Fibroblast of mammary gland (primary cell): Measurements from ENCODE around the gene KRAS.
"Not testable (repeated sequence)": the region's sequence is repeated elsewhere in the genome, so short reads cannot be mapped to it uniquely, and the experiment has no call there.

Experiments used
- DNase-seq: peaks from one replicate; pipeline ENCODE4 v3.0.0-alpha.2; 2010; ENCODE audit warnings: low read depth
- H3K4me3 ChIP-seq: 2 replicates; pipeline ENCODE4 v1.5.1; 2011; ENCODE audit warnings: low read depth, mild to moderate bottlenecking, low read length, moderate library complexity; ENCODE audit not compliant: control insufficient read depth
- TF ChIP-seq, protein P1 (sequence below): conservative IDR thresholded peaks from 2 replicates; pipeline ENCODE4 v1.5.1; 2011; ENCODE audit warnings: low read depth, low read length, inconsistent platforms; ENCODE audit not compliant: control insufficient read depth, insufficient read depth

Gene KRAS

GRCh38 chr12:25250744-25251730, at the start of gene KRAS:
KRAS (minus strand) TSS chr12:25250929.
- TF ChIP-seq, protein P1, sequence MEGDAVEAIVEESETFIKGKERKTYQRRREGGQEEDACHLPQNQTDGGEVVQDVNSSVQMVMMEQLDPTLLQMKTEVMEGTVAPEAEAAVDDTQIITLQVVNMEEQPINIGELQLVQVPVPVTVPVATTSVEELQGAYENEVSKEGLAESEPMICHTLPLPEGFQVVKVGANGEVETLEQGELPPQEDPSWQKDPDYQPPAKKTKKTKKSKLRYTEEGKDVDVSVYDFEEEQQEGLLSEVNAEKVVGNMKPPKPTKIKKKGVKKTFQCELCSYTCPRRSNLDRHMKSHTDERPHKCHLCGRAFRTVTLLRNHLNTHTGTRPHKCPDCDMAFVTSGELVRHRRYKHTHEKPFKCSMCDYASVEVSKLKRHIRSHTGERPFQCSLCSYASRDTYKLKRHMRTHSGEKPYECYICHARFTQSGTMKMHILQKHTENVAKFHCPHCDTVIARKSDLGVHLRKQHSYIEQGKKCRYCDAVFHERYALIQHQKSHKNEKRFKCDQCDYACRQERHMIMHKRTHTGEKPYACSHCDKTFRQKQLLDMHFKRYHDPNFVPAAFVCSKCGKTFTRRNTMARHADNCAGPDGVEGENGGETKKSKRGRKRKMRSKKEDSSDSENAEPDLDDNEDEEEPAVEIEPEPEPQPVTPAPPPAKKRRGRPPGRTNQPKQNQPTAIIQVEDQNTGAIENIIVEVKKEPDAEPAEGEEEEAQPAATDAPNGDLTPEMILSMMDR: no peak
- H3K4me3 ChIP-seq: peak within 1 kb of the TSS; percentile 86
- peak; percentile 96 for DNase-seq

- TF ChIP-seq, protein P1: no peak
- DNase-seq: no peak
- H3K4me3 ChIP-seq: no peak overlapping the region
These were observed 45.7 kb upstream of the KRAS start for GRCh38 chr12:25296381-25296780.

DNA sequence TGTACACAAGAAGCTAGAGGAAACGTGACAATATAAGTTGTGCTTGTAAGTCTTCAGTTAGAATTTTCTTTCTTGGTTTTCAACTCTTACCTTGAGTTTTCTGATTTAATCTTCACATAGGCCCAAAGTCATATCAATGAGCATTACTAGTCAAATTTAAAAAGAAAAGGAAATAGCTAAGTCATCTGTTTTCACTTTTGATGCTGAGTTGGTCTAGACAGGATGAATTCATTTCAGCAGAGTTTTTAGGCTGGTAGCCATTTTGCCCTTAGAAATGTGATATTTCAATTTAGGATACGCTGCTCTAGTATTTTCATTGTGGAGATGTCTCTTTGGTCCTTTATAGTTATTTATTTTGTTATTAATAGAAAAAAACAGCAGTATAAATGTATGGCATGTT, 44.6 kb upstream of the KRAS start:
- TF ChIP-seq, protein P1: no peak
- peak; percentile 11 for DNase-seq

GRCh38 chr12:25293653-25294052, 42.9 kb upstream of the KRAS start:
- no peak overlapping the region for H3K4me3 ChIP-seq
- TF ChIP-seq, protein P1: no peak
- no peak for DNase-seq

More for the DNA sequence above, 44.6 kb upstream of the KRAS start:
- H3K4me3 ChIP-seq: no peak overlapping the region

DNA sequence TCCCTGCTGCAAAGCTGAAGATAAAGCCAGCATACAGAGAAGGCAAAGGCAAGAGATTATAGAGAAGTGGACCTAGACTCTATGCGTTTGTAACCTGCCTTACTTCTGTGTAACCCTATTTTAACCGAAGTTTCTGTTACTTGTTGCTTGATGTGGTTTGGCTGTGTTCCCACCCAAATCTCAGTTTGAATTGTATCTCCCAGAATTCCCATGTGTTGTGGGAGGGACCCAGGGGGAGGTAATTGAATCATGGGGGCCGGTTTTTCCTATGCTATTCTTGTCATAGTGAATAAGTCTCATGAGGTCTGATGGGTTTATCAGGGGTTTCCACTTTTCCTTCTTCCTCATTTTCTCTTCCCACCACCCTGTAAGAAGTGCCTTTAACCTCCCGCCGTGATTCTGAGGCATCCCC, 42.1 kb upstream of the KRAS start:
- not testable (repeated sequence) for H3K4me3 ChIP-seq, DNase-seq

GRCh38 chr12:25287610-25288009, 36.9 kb upstream of the KRAS start:
- DNase-seq: no peak
- no peak overlapping the region for H3K4me3 ChIP-seq
- TF ChIP-seq, protein P1: no peak

- H3K4me3 ChIP-seq: no peak overlapping the region
- peak; percentile 30 for DNase-seq
- TF ChIP-seq, protein P1: no peak
These were observed 36.1 kb upstream of the KRAS start for GRCh38 chr12:25286837-25287236.
